Measurements from ENCODE around the gene CD47. TPM values are rescaled to one million over a fixed set of nuclear protein-coding genes. Genes with fewer than 3 reads are reported as not detected.

Gene CD47
- total and polyA plus RNA-seq, 2 of the 4 experiments (the other 2 are of a cell fraction) = 45.9 to 52.0 TPM

GRCh38 chr3:108136561-108137459 lies 46.0 kb upstream of the CD47 start:
- Histone ChIP-seq H3K27me3 (ENCODE audit: control insufficient read depth, insufficient read depth, low read length) (no peaks in the 10 kb centered on the region), H3K4me1 (ENCODE audit: control insufficient read depth, insufficient read depth, low read length) (peaks cover 17% of the 10 kb centered on the region), H3K9me1 (ENCODE audit: insufficient read depth, low read length) (peaks cover 6% of the 10 kb centered on the region), H2AFZ (replicated peaks; ENCODE audit: low read length, poor library complexity) (peak overlapping the region; percentile 29), H4K91ac (ENCODE audit: insufficient read depth, low read depth, low read length) (peak overlapping the region; percentile 43), H3K18ac (ENCODE audit: low read depth, low read length) (no peak overlapping the region), H4K8ac (ENCODE audit: low read depth in 2 of 2, low read length in 2 of 2) (no peak overlapping the region), H2BK5ac (ENCODE audit: low read depth, low read length, poor library complexity, severe bottlenecking) (no peak overlapping the region), H2BK15ac (ENCODE audit: low read depth, low read length) (no peak overlapping the region), H3K9ac (ENCODE audit: low read depth, low read length) (no peak overlapping the region), H4K5ac (ENCODE audit: low read depth, low read length) (no peak overlapping the region), H3K79me1 (ENCODE audit: low read depth in 1 of 2, low read length in 2 of 2) (0 out of 4 replicates have a peak, but pooled peaks cover 0 to 4% of the 10 kb centered on the region in 2 experiments), H3K9me3 (ENCODE audit: control insufficient read depth, insufficient read depth, low read length) (no peaks in the 10 kb centered on the region), H3K56ac (ENCODE audit: extremely low read depth, insufficient read depth, low read length) (no peak overlapping the region), H3K27ac (ENCODE audit: insufficient read depth, low read length) (no peak overlapping the region), H3K14ac (replicated peaks; ENCODE audit: low read depth, low read length) (no peak overlapping the region), H2AK9ac (replicated peaks; ENCODE audit: low read depth, low read length, poor library complexity) (no peak overlapping the region), H3K4ac (ENCODE audit: low read depth, low read length) (peak overlapping the region; percentile 19; the same call in 1 of the 2 replicates), H3K4me3 (ENCODE audit: insufficient read depth, low read depth, low read length) (no peak overlapping the region), H3K4me2 (ENCODE audit: low read depth, low read length) (no peak overlapping the region), H3K23ac (ENCODE audit: low read depth, low read length) (no peak overlapping the region), H2BK120ac (ENCODE audit: low read depth, low read length) (peak overlapping the region; percentile 53), H2BK20ac (ENCODE audit: low read depth, low read length) (no peak overlapping the region; the same call in 1 of the 2 replicates), H2AK5ac (ENCODE audit: low read depth, low read length) (no peak overlapping the region; the same call in 1 of the 2 replicates), H3K36me3 (ENCODE audit: control insufficient read depth, insufficient read depth, low read length) (no peaks in the 10 kb centered on the region), H4K20me1 (ENCODE audit: insufficient read depth, low read length) (no peaks in the 10 kb centered on the region)
- CTCF ChIA-PET = interaction anchor here (0.6 to 1.0 kb wide), 2 partner anchors 15 to 22 kb away, joined by 3 to 4 read pairs; no protein-coding TSS in a partner anchor
- no peak for ATAC-seq (ENCODE audit: low read depth)
- dilution Hi-C loops (cut with HindIII; ENCODE audit: low sequenced_read_pairs, unreplicated experiment) (no loop called here), in situ Hi-C loops (cut with MboI; ENCODE audit: low sequenced_read_pairs) (no loop called here), intact Hi-C loops (cut with micrococcal nuclease) (no loop called here)
- no TSS peak for BruUV-seq (replicated peaks)
- WGBS, 2 experiments (ENCODE audit: extremely low coverage in 2 of 2, insufficient read length in 1 of 2) = 100% methylated on average over 1 of the region's 13 CpGs; no CpG with 5 or more reads in 1 of the 2 experiments
- DNase-seq = no peak
- TF ChIP-seq FOS (IDR thresholded peaks at IDR 0.05; ENCODE audit: low read depth, low read length) (no peak), NFE2L2 (IDR thresholded peaks at IDR 0.05; ENCODE audit: low read depth, low read length) (no peak)
- POLR2A ChIA-PET (ENCODE audit: unreplicated experiment) = no interaction called here

Measured in IMR-90 (cell line).